ENCODE data around the gene SVEP1.

- no peak for TF ChIP-seq FOXM1 (IDR thresholded peaks at IDR 0.05; ENCODE audit: borderline replicate concordance)
- no peak for TF ChIP-seq ZNF384 (IDR thresholded peaks at IDR 0.05)
- no peak for TF ChIP-seq FOXA1 (IDR thresholded peaks at IDR 0.05)
Observed at GRCh38 chr9:110370315-110370714, 209.2 kb downstream of the SVEP1 start.

Data from HEK293T (cell line).